GM18951 (cell line): ENCODE data around the gene DEFB114.

Source experiments
- POLR2A ChIP-seq: IDR thresholded peaks from 4 replicates; pipeline ENCODE4 v1.6.1; 2011; ENCODE audit warnings: mild to moderate bottlenecking; ENCODE audit not compliant: insufficient read length, insufficient read depth; ENCODE audit errors: extremely low read depth
- in situ Hi-C: fragments of 300-500 bp; cut with MboI; formaldehyde crosslinking; loops from one replicate; pipeline ENCODE4 v1.12.0; 2022; ENCODE audit warnings: low sequenced_read_pairs, mixed read lengths, inconsistent platforms; ENCODE audit not compliant: unreplicated experiment

The DEFB114 gene

GRCh38 chr6:49918787-49919186, 45.2 kb downstream of the DEFB114 start:
- no peak for TF ChIP-seq POLR2A
- in situ Hi-C loops: no loop called here

- no peak for TF ChIP-seq POLR2A
- in situ Hi-C loops: no loop called here
Measured at GRCh38 chr6:49915035-49915434, 48.9 kb downstream of the DEFB114 start.

- TF ChIP-seq POLR2A: no peak
- in situ Hi-C loops: no loop called here
Measured at GRCh38 chr6:49913636-49914375, 50.2 kb downstream of the DEFB114 start.

- in situ Hi-C loops: no loop called here
- TF ChIP-seq POLR2A: no peak
Measured at GRCh38 chr6:49912196-49912595, 51.8 kb downstream of the DEFB114 start.

- TF ChIP-seq POLR2A: no peak
- in situ Hi-C loops: no loop called here
Measured at GRCh38 chr6:49911252-49911651, 52.7 kb downstream of the DEFB114 start.
